NCI-H2227 treated with DMSO at 0.1 percent for 48 hours (cell line): Measurements from ENCODE around the gene GPR39.

Source experiments
- DNase-seq: peaks from one replicate; lab custom pipeline; 2025; lab: John Stamatoyannopoulos, UW

The GPR39 gene

GRCh38 chr2:132414081-132414480, 2.5 kb upstream of the GPR39 start:
- no peak for DNase-seq

GRCh38 chr2:132415256-132415914, 1.2 kb upstream of the GPR39 start:
- DNase-seq: no peak

GRCh38 chr2:132415915-132416722, 486 bp upstream of the GPR39 start:
- DNase-seq: peak; percentile 27

GRCh38 chr2:132417430-132418035, 928 bp downstream of the GPR39 start:
- DNase-seq: no peak

- DNase-seq: no peak
Observed at GRCh38 chr2:132419235-132419634, 2.6 kb downstream of the GPR39 start.

GRCh38 chr2:132419941-132420340, 3.3 kb downstream of the GPR39 start:
- no peak for DNase-seq

GRCh38 chr2:132420816-132421805, 4.5 kb downstream of the GPR39 start:
- DNase-seq: no peak

GRCh38 chr2:132422736-132423135, 6.1 kb downstream of the GPR39 start:
- no peak for DNase-seq

GRCh38 chr2:132424526-132425121, 8.0 kb downstream of the GPR39 start:
- no peak for DNase-seq

- DNase-seq: no peak
Observed at GRCh38 chr2:132426033-132426432, 9.4 kb downstream of the GPR39 start.

GRCh38 chr2:132426656-132427055, 10.1 kb downstream of the GPR39 start:
- no peak for DNase-seq

GRCh38 chr2:132429351-132429750, 12.7 kb downstream of the GPR39 start:
- DNase-seq: no peak

GRCh38 chr2:132429941-132430573, 13.5 kb downstream of the GPR39 start:
- no peak for DNase-seq

GRCh38 chr2:132430895-132431294, 14.3 kb downstream of the GPR39 start:
- no peak for DNase-seq

GRCh38 chr2:132437852-132438669, 21.5 kb downstream of the GPR39 start:
- no peak for DNase-seq

GRCh38 chr2:132438691-132439090, 22.1 kb downstream of the GPR39 start:
- no peak for DNase-seq

GRCh38 chr2:132439703-132440398, 23.2 kb downstream of the GPR39 start:
- DNase-seq: no peak

GRCh38 chr2:132441051-132441450, 24.4 kb downstream of the GPR39 start:
- no peak for DNase-seq

GRCh38 chr2:132442278-132442677, 25.7 kb downstream of the GPR39 start:
- no peak for DNase-seq
